ENCODE measurements around the gene TTC27.
"Not testable (repeated sequence)": the region's sequence is repeated elsewhere in the genome, so short reads cannot be mapped to it uniquely, and the experiment has no call there.

Gene TTC27

GRCh38 chr2:32627814-32628579 lies at the start of gene TTC27:
TSS of gene TTC27 (plus strand) at chr2:32628050. CDS start at chr2:32628293, 243 bp downstream.
- peak; percentile 93 for DNase-seq

- DNase-seq: no peak
Observed at GRCh38 chr2:32591669-32592463, 36.0 kb upstream of the TTC27 start.

GRCh38 chr2:32594573-32594972 lies 33.3 kb upstream of the TTC27 start:
- DNase-seq: no peak

- no peak for DNase-seq
Observed at GRCh38 chr2:32611366-32611765, 16.5 kb upstream of the TTC27 start.

GRCh38 chr2:32611771-32612170 lies 16.1 kb upstream of the TTC27 start:
- no peak for DNase-seq

- DNase-seq: no peak
Observed at GRCh38 chr2:32614084-32614483, 13.8 kb upstream of the TTC27 start.

- no peak for DNase-seq
Observed at GRCh38 chr2:32617599-32618189, 10.2 kb upstream of the TTC27 start.

GRCh38 chr2:32622570-32623310 lies 5.1 kb upstream of the TTC27 start:
- DNase-seq: no peak

GRCh38 chr2:32623311-32623706 lies 4.5 kb upstream of the TTC27 start:
- DNase-seq: no peak

GRCh38 chr2:32624812-32625211 lies 3.0 kb upstream of the TTC27 start:
- no peak for DNase-seq

GRCh38 chr2:32626639-32627221 lies 1.1 kb upstream of the TTC27 start:
- no peak for DNase-seq

- DNase-seq: no peak
Observed at GRCh38 chr2:32627441-32627813, 423 bp upstream of the TTC27 start.

GRCh38 chr2:32632089-32632488 lies 4.2 kb downstream of the TTC27 start:
- DNase-seq: no peak

GRCh38 chr2:32633040-32633439 lies 5.2 kb downstream of the TTC27 start:
- no peak for DNase-seq

GRCh38 chr2:32638548-32638947 lies 10.7 kb downstream of the TTC27 start:
- DNase-seq: not testable (repeated sequence)

GRCh38 chr2:32641180-32641579 lies 13.3 kb downstream of the TTC27 start:
- no peak for DNase-seq

- DNase-seq: no peak
Observed at GRCh38 chr2:32647180-32647651, 19.4 kb downstream of the TTC27 start.

GRCh38 chr2:32652555-32653209 lies 24.8 kb downstream of the TTC27 start:
- DNase-seq: no peak

GRCh38 chr2:32656069-32656468 lies 28.2 kb downstream of the TTC27 start:
- DNase-seq: no peak

GRCh38 chr2:32663864-32664263 lies 36.0 kb downstream of the TTC27 start:
- no peak for DNase-seq

- no peak for DNase-seq
Observed at GRCh38 chr2:32666704-32667103, 38.9 kb downstream of the TTC27 start.

- DNase-seq: no peak
Observed at GRCh38 chr2:32668254-32668653, 40.4 kb downstream of the TTC27 start.
